NCI-H2107 treated with DMSO at 0.1 percent for 48 hours (cell line): ENCODE measurements around the gene ZNF75A.
A peak's percentile ranks its signal among the peaks of the same experiment; 100 is the strongest.

ENCODE experiments used
- DNase-seq: peaks from one replicate; lab custom pipeline; 2025; ENCODE audit not compliant: unreplicated experiment; lab: John Stamatoyannopoulos, UW

ZNF75A gene

DNA sequence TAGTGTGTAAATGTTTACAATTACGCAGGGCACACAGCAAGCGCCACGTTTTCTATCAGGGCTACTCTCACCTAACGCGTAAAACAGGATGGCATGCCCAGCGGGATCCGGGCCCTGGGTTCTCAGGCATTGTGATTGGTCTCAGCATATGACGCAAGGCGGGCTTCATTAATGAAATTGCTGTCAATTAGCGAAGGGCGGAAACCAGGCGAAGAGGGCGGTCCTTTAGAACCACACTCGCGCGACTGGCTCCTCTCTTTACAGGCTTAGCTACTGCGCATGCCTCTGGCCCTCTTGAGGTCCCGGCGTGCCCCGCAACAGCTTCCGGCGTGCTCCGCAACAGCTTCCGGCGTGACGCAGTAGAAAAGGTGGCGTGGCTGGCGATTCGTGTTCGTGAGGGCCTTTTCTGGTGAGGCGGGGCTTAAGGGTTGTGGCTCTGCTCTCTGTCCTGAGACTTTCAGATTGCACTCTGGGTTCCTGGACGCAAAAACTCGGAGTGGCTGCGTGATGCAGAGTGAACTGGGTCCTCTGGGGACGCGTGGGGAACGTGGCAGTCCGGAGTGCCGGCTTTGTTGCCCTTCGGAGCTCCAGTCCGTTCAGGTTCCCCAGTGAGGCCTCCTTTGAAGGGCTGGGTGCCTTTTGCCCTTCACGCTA is 59.6 kb downstream of the ZNF75A start:
- DNase-seq = peak; percentile 90
